DOHH2 (cell line): ENCODE results near the gene CDK1.

Experiments used
- CTCF ChIP-seq: fragments of 200-600 bp; sonication (generic); IDR thresholded peaks from one replicate; pipeline ENCODE4 v1.5.1; 2014; ENCODE audit warnings: antibody characterized with exemption, mild to moderate bottlenecking, low read depth, low read length; ENCODE audit not compliant: poor library complexity, severe bottlenecking
- EZH2phosphoT487 ChIP-seq: fragments of 200-600 bp; sonication (generic); IDR thresholded peaks from 2 replicates; pipeline ENCODE4 v1.6.1; 2017; ENCODE audit warnings: borderline replicate concordance, mild to moderate bottlenecking, antibody characterized with exemption, low read length, moderate library complexity, mixed read lengths

GRCh38 chr10:60808036-60808435 is 29.8 kb downstream of the CDK1 start:
- TF ChIP-seq CTCF (no peak), EZH2phosphoT487 (no peak)
